Measurements from ENCODE around the gene REN.

Gene REN

DNA sequence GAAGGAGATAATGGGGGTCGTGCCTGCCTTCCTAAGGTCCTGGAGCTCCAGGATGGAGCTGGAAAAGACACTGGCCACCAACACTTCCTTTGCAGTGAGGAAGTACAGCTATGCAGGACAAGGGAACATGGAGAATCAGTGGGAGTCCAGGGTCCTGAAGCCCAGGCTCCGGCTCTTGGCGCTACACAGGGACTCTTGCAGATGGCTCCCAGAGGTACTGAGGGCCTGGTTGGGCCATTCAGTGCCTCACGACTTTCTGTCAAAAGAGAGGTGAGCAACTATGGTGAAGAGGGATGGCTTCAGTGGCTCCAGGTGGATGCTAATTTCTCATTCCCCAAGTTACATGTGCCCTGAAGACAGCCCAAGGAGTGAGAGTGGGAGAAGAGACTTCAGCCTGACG, 12.5 kb downstream of the REN start:
- Histone ChIP-seq H3K4me1 (ENCODE audit: control insufficient read depth, insufficient read depth, low read depth, low read length) (peaks cover 17% of the 10 kb centered on the region), H3K27ac (ENCODE audit: low read length, poor library complexity, severe bottlenecking) (no peak overlapping the region), H3K36me3 (ENCODE audit: control insufficient read depth in 1 of 2, insufficient read depth in 2 of 2, low read depth in 1 of 2, low read length in 2 of 2) (no peaks in the 10 kb centered on the region), H3K79me1 (replicated peaks; ENCODE audit: low read length, poor library complexity, severe bottlenecking) (no peaks in the 10 kb centered on the region), H2AFZ (ENCODE audit: low read depth, low read length) (no peak overlapping the region), H4K91ac (ENCODE audit: low read length) (no peak overlapping the region), H3K4ac (ENCODE audit: low read depth in 1 of 2, low read length in 2 of 2) (no peak overlapping the region), H4K8ac (ENCODE audit: low read length) (no peak overlapping the region), H2BK5ac (ENCODE audit: low read depth, low read length, poor library complexity, severe bottlenecking) (no peak overlapping the region), H2BK120ac (ENCODE audit: low read depth, low read length) (no peak overlapping the region), H3K9ac (ENCODE audit: low read length) (no peak overlapping the region), H2AK5ac (ENCODE audit: low read length, severe bottlenecking) (no peak overlapping the region), H3K14ac (ENCODE audit: low read length in 2 of 2) (no peak overlapping the region), H2BK15ac (ENCODE audit: low read depth, poor library complexity, severe bottlenecking) (no peak overlapping the region), H3K27me3 (ENCODE audit: control insufficient read depth in 1 of 2, insufficient read depth in 1 of 2, low read length in 2 of 2) (peaks cover 27 to 75% of the 10 kb centered on the region in 2 experiments), H3K9me3 (ENCODE audit: control insufficient read depth, low read length) (no peaks in the 10 kb centered on the region), H3K4me2 (ENCODE audit: low read length, poor library complexity, severe bottlenecking) (no peak overlapping the region), H3K4me3 (ENCODE audit: insufficient read depth in 1 of 2, low read depth in 1 of 2, low read length in 2 of 2) (no peak overlapping the region), H3K23ac (ENCODE audit: low read length in 2 of 2) (no peak overlapping the region), H2BK12ac (ENCODE audit: low read length in 2 of 2) (no peak overlapping the region), H3K18ac (ENCODE audit: low read depth in 1 of 2, low read length in 2 of 2) (no peak overlapping the region)
- WGBS, result 84% methylated on average over 5 of the region's 5 CpGs
- DNase-seq, result no peak

DNA sequence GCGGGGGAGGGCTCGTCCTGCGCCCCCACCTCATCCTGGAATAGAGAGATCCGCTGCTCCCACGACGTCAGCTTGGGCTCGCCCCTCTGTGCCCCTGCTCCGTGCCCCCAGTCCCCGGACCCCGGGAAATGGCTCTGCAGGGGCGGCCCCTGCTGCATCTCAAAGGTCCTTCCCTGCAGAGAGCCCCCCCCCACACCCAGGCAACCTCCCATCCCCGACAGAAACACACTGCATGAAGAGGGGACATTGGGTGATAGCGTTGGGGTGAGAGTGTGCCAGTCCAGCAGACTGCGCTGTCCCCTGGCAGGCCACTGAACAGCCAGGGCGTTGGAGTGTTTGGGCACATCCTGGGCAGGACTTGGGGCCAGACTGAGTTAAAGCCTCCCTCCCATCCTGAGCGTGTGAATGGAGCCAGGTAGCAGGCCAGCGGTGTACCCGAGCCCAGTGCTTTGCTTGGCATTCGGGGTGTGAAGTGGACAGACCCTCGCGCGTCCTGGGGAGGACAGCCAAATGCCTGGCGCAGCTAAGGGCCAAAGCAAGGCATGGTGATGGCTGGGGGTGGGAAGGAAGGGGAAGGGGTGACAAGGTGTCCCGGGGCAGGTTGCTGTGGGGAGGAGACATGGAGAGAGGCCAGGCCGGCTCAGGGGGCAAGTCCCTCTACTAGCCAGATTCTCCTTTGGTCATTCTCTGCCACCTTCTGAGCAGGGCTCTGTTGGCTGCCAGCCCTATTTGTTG, 13.7 kb downstream of the REN start:
- H2BK5ac ChIP-seq (ENCODE audit: low read depth, low read length, poor library complexity, severe bottlenecking), result no peak overlapping the region
- peak overlapping the region; percentile 1 for H4K91ac ChIP-seq (ENCODE audit: low read length)

DNA sequence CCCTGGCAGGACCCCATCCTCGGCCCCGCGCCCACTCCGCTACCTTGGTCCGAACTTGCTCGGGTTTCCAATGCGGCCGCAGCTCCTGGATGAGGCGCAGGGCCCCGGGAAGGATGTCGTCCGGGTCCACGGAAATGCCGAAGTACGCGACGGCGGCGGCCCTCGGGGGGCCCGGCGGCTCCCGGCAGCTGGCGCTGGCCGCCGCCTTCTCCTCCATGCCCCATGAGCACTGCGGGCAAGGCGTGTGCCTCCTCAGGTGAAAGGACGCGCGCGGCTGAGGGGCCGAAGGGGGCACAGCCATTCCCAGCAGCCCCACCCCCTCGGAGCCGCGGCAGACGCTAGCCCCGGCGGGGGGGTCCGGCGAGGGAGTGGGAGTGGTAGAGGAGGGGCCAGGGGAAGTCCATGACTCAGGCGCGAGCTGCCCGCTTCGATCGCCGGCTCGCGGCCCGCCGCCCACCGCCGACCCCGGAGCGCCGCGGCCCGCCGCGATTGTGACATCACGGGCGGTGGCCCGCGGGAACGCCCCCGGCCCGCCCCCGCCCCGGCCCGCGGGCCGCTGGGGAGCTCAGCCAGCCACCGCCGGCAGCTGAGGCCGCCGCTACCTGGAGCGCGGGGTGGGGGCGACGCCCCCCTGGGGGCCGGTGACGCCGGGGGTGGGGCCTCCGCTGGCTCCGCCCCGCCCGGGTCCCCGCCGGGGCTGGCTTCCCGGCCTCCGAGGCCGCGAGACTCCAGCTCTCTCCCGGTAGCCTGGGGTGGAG, 14.4 kb downstream of the REN start, which contains the start of gene ETNK2:
TSS of gene ETNK2 (minus strand) at position 493 of the 758 bp plus-strand sequence. CDS start at position 301, 192 bp downstream.
- Histone ChIP-seq H2BK15ac (ENCODE audit: low read depth, poor library complexity, severe bottlenecking) (peak within 1 kb of the TSS; percentile 89), H3K4me1 (ENCODE audit: control insufficient read depth, insufficient read depth, low read depth, low read length) (peaks cover 17% of the 10 kb centered on the region), H3K23ac (ENCODE audit: low read length in 2 of 2) (peak within 1 kb of the TSS in 1 of 2 experiments; percentile 54), H3K18ac (ENCODE audit: low read depth in 1 of 2, low read length in 2 of 2) (peak within 1 kb of the TSS; percentile 74 to 78), H3K27ac (ENCODE audit: low read length, poor library complexity, severe bottlenecking) (no peak within 1 kb of the TSS), H3K4ac (ENCODE audit: low read depth in 1 of 2, low read length in 2 of 2) (peak within 1 kb of the TSS; percentile 17 to 48), H4K8ac (ENCODE audit: low read length) (peak within 1 kb of the TSS; percentile 76), H2BK12ac (ENCODE audit: low read length in 2 of 2) (peak within 1 kb of the TSS in 1 of 2 experiments; percentile 18), H3K9me3 (ENCODE audit: control insufficient read depth, low read length) (no peaks in the 10 kb centered on the region), H2AFZ (ENCODE audit: low read depth, low read length) (peak within 1 kb of the TSS; percentile 60), H2BK5ac (ENCODE audit: low read depth, low read length, poor library complexity, severe bottlenecking) (no peak within 1 kb of the TSS), H3K79me1 (replicated peaks; ENCODE audit: low read length, poor library complexity, severe bottlenecking) (no peaks in the 10 kb centered on the region), H3K4me2 (ENCODE audit: low read length, poor library complexity, severe bottlenecking) (peak within 1 kb of the TSS; percentile 89), H2AK5ac (ENCODE audit: low read length, severe bottlenecking) (no peak within 1 kb of the TSS), H3K36me3 (ENCODE audit: control insufficient read depth in 1 of 2, insufficient read depth in 2 of 2, low read depth in 1 of 2, low read length in 2 of 2) (no peaks in the 10 kb centered on the region), H3K14ac (ENCODE audit: low read length in 2 of 2) (no peak within 1 kb of the TSS), H3K4me3 (ENCODE audit: insufficient read depth in 1 of 2, low read depth in 1 of 2, low read length in 2 of 2) (peak within 1 kb of the TSS; percentile 71 to 75), H3K27me3 (ENCODE audit: control insufficient read depth in 1 of 2, insufficient read depth in 1 of 2, low read length in 2 of 2) (peaks cover 18 to 66% of the 10 kb centered on the region in 2 experiments), H4K91ac (ENCODE audit: low read length) (peak within 1 kb of the TSS; percentile 35), H2BK120ac (ENCODE audit: low read depth, low read length) (peak within 1 kb of the TSS; percentile 24), H3K9ac (ENCODE audit: low read length) (peak within 1 kb of the TSS; percentile 53)
- WGBS, result under 1% methylated on average over 56 of the region's 94 CpGs
- peak; percentile 57 for DNase-seq

More for the DNA sequence above, 13.7 kb downstream of the REN start:
- H3K4me2 ChIP-seq (ENCODE audit: low read length, poor library complexity, severe bottlenecking), result peak overlapping the region; percentile 89
- H2BK120ac ChIP-seq (ENCODE audit: low read depth, low read length), result peak overlapping the region; percentile 19
- H3K36me3 ChIP-seq (ENCODE audit: control insufficient read depth in 1 of 2, insufficient read depth in 2 of 2, low read depth in 1 of 2, low read length in 2 of 2), result no peaks in the 10 kb centered on the region
- H3K4me3 ChIP-seq (ENCODE audit: insufficient read depth in 1 of 2, low read depth in 1 of 2, low read length in 2 of 2), result peak overlapping the region; percentile 49 to 71
- DNase-seq, result no peak
- H3K4me1 ChIP-seq (ENCODE audit: control insufficient read depth, insufficient read depth, low read depth, low read length), result peaks cover 17% of the 10 kb centered on the region
- peak overlapping the region; percentile 45 for H3K9ac ChIP-seq (ENCODE audit: low read length)
- peaks cover 26 to 72% of the 10 kb centered on the region in 2 experiments for H3K27me3 ChIP-seq (ENCODE audit: control insufficient read depth in 1 of 2, insufficient read depth in 1 of 2, low read length in 2 of 2)
- no peak overlapping the region for H3K14ac ChIP-seq (ENCODE audit: low read length in 2 of 2)
- H4K8ac ChIP-seq (ENCODE audit: low read length), result peak overlapping the region; percentile 41
- peak overlapping the region; percentile 19 for H2BK15ac ChIP-seq (ENCODE audit: low read depth, poor library complexity, severe bottlenecking)
- WGBS, result 55% methylated on average over 17 of the region's 25 CpGs
- H3K27ac ChIP-seq (ENCODE audit: low read length, poor library complexity, severe bottlenecking), result no peak overlapping the region
- H3K18ac ChIP-seq (ENCODE audit: low read depth in 1 of 2, low read length in 2 of 2), result peak overlapping the region in 1 of 2 experiments; percentile 74
- no peak overlapping the region for H2AK5ac ChIP-seq (ENCODE audit: low read length, severe bottlenecking)
- H3K4ac ChIP-seq (ENCODE audit: low read depth in 1 of 2, low read length in 2 of 2), result peak overlapping the region; percentile 17 to 48
- H3K9me3 ChIP-seq (ENCODE audit: control insufficient read depth, low read length), result no peaks in the 10 kb centered on the region
- H3K23ac ChIP-seq (ENCODE audit: low read length in 2 of 2), result peak overlapping the region in 1 of 2 experiments; percentile 54
- no peak overlapping the region for H2BK12ac ChIP-seq (ENCODE audit: low read length in 2 of 2)
- no peaks in the 10 kb centered on the region for H3K79me1 ChIP-seq (replicated peaks; ENCODE audit: low read length, poor library complexity, severe bottlenecking)
- peak overlapping the region; percentile 60 for H2AFZ ChIP-seq (ENCODE audit: low read depth, low read length)
